Endodermal cell (in vitro differentiated cells): ENCODE results near the gene CZIB. TPM values are rescaled to one million over a fixed set of nuclear protein-coding genes. Genes with fewer than 3 reads are reported as not detected.

Source experiments
- DNase-seq: peaks from one replicate; pipeline ENCODE4 v3.0.0-alpha.2; 2017
- H3K27ac ChIP-seq: 2 replicates; pipeline ENCODE4 v1.5.1; 2013; ENCODE audit warnings: mild to moderate bottlenecking, low read depth, low read length, moderate library complexity
- H3K27me3 ChIP-seq: 2 replicates; pipeline ENCODE4 v1.6.1; 2013; ENCODE audit warnings: mild to moderate bottlenecking, low read length, moderate library complexity; ENCODE audit not compliant: insufficient read depth, control insufficient read depth, poor library complexity, severe bottlenecking
- H3K36me3 ChIP-seq: 2 replicates; pipeline ENCODE4 v1.7.0; 2013; ENCODE audit warnings: mild to moderate bottlenecking, low read length, moderate library complexity; ENCODE audit not compliant: control insufficient read depth, insufficient read depth
- H3K4me1 ChIP-seq: one replicate; pipeline ENCODE4 v1.7.0; 2013; ENCODE audit warnings: low read length; ENCODE audit not compliant: control insufficient read depth, insufficient read depth
- H3K4me3 ChIP-seq: 2 replicates; pipeline ENCODE4 v1.5.1; 2013; ENCODE audit warnings: mild to moderate bottlenecking, low read length, moderate library complexity
- H3K9ac ChIP-seq: 2 replicates; pipeline ENCODE4 v1.6.1; 2013; ENCODE audit warnings: mild to moderate bottlenecking, low read length, moderate library complexity; ENCODE audit not compliant: poor library complexity, severe bottlenecking; ENCODE audit errors: extremely low read depth
- H3K9me3 ChIP-seq: 2 replicates; pipeline ENCODE4 v1.6.1; 2013; ENCODE audit warnings: mild to moderate bottlenecking, low read length, moderate library complexity; ENCODE audit not compliant: control insufficient read depth
- H3K27ac Mint-ChIP-seq: 2 replicates; pipeline ENCODE4 v1.8.0; 2020; ENCODE audit warnings: mixed read lengths
- H3K27me3 Mint-ChIP-seq: 2 replicates; pipeline ENCODE4 v1.8.0; 2021; ENCODE audit warnings: mild to moderate bottlenecking, mixed read lengths; ENCODE audit not compliant: insufficient read depth
- H3K36me3 Mint-ChIP-seq: 2 replicates; pipeline ENCODE4 v1.8.0; 2020; ENCODE audit warnings: low read depth, mixed read lengths
- H3K4me1 Mint-ChIP-seq: 2 replicates; pipeline ENCODE4 v1.8.0; 2020; ENCODE audit warnings: mixed read lengths
- H3K4me3 Mint-ChIP-seq: 2 replicates; pipeline ENCODE4 v1.8.0; 2020; ENCODE audit warnings: mild to moderate bottlenecking, moderate library complexity, mixed read lengths
- H3K9me3 Mint-ChIP-seq: 2 replicates; pipeline ENCODE4 v1.8.0; 2020; ENCODE audit warnings: mild to moderate bottlenecking, mixed read lengths
- CTCF ChIP-seq: fragments of 200-600 bp; sonication (generic); conservative IDR thresholded peaks from 2 replicates; pipeline ENCODE4 v1.5.0; 2021; ENCODE audit warnings: antibody characterized with exemption, mild to moderate bottlenecking
- WGBS, 2 experiments: methylation state at CpG; one replicate each; pipeline versions ENCODE4 v1.1.5 to v1.1.7; 2013; ENCODE audit warnings: missing lambda C conversion rate in 2 of 2, mixed read lengths in 1 of 2; ENCODE audit not compliant: insufficient coverage in 1 of 2, insufficient read length in 1 of 2; 5-methylcytosine and 5-hydroxymethylcytosine counted together
- total RNA-seq, 2 donors: library from RNA; stranded (reverse); fragmentation: NEBNext Ultra II Directional in 1 of 2; extraction: Animal tissue kit (Norgen Biotek cat#: 25700) in 1 of 2; gene quantifications; 2 replicates in 1 of 2; 3 replicates in 1 of 2; pipeline ENCODE4 v1.2.1, GENCODE V29; 2021

CZIB gene
- total RNA-seq, 2 donors from 2014 or later = 64.4 to 74.2 TPM

- WGBS, 2 experiments = 82 to 89% methylated on average over 9 to 10 of the region's 10 CpGs
- Mint-ChIP-seq H3K4me1 (peaks cover 29% of the 10 kb centered on the region), H3K27ac (peak overlapping the region; percentile 14), H3K36me3 (no peaks in the 10 kb centered on the region), H3K27me3 (peaks cover 2% of the 10 kb centered on the region), H3K4me3 (no peak overlapping the region), H3K9me3 (no peaks in the 10 kb centered on the region)
- no peaks in the 10 kb centered on the region for H3K36me3 ChIP-seq
- no peak overlapping the region for H3K4me3 ChIP-seq
- peaks cover 7% of the 10 kb centered on the region for H3K4me1 ChIP-seq
- no peaks in the 10 kb centered on the region for H3K27me3 ChIP-seq
- no peak overlapping the region for H3K27ac ChIP-seq
- DNase-seq = peak; percentile 73
- H3K9ac ChIP-seq = no peak overlapping the region
- H3K9me3 ChIP-seq = no peaks in the 10 kb centered on the region
- TF ChIP-seq CTCF = peak; percentile 61
These were observed 30.2 kb downstream of the CZIB start for GRCh38 chr1:53190210-53190611.

GRCh38 chr1:53189061-53189460 lies 31.4 kb downstream of the CZIB start:
- Mint-ChIP-seq H3K27me3 (no peaks in the 10 kb centered on the region), H3K27ac (peak overlapping the region; percentile 76), H3K9me3 (no peaks in the 10 kb centered on the region), H3K4me1 (peaks cover 29% of the 10 kb centered on the region), H3K36me3 (no peaks in the 10 kb centered on the region), H3K4me3 (no peak overlapping the region)
- DNase-seq = no peak
- H3K4me3 ChIP-seq = no peak overlapping the region
- H3K27ac ChIP-seq = no peak overlapping the region
- H3K9me3 ChIP-seq = no peaks in the 10 kb centered on the region
- peaks cover 7% of the 10 kb centered on the region for H3K4me1 ChIP-seq
- 59 to 83% methylated on average over 1 to 5 of the region's 5 CpGs for WGBS, 2 experiments
- no peak overlapping the region for H3K9ac ChIP-seq
- no peak for TF ChIP-seq CTCF
- H3K27me3 ChIP-seq = no peaks in the 10 kb centered on the region
- no peaks in the 10 kb centered on the region for H3K36me3 ChIP-seq

DNA sequence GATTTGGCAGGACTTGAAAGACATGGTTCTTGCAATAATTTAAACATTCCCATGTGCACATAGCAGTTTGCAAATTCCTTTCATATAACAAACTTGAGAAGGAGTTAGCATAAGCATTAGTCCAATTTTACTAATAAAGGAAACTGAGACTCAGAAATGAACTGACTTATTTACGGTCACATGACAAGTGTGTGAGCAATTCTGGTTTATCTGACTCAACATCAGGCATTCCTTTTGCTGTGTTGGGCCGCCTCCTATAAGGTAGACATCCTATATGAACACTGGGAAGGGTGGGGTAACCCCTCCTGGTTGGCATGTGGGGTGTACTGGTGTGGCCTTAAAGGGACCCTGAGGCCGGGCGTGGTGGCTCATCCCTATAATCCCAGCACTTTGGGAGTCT lies 32.3 kb downstream of the CZIB start:
- WGBS, 2 experiments = 99 to 100% methylated on average over 3 to 4 of the region's 4 CpGs
- no peaks in the 10 kb centered on the region for H3K9me3 ChIP-seq
- H3K36me3 ChIP-seq = no peaks in the 10 kb centered on the region
- no peaks in the 10 kb centered on the region for H3K27me3 ChIP-seq
- Mint-ChIP-seq H3K27ac (no peak overlapping the region), H3K4me3 (no peak overlapping the region), H3K27me3 (no peaks in the 10 kb centered on the region), H3K9me3 (no peaks in the 10 kb centered on the region), H3K4me1 (peaks cover 29% of the 10 kb centered on the region), H3K36me3 (no peaks in the 10 kb centered on the region)
- H3K27ac ChIP-seq = no peak overlapping the region
- no peak overlapping the region for H3K9ac ChIP-seq
- no peak for DNase-seq
- peaks cover 7% of the 10 kb centered on the region for H3K4me1 ChIP-seq
- H3K4me3 ChIP-seq = no peak overlapping the region
- no peak for TF ChIP-seq CTCF
